GM23248 (cell line): Measurements from ENCODE around the gene CPSF4. TPM values are rescaled to one million over a fixed set of nuclear protein-coding genes. Genes with fewer than 3 reads are reported as not detected.

ENCODE experiments used
- DNase-seq: peaks from one replicate; pipeline ENCODE4 v3.0.0-alpha.2; 2015
- H2AFZ ChIP-seq: fragments of 200-600 bp; sonication (generic); 2 replicates; pipeline ENCODE4 v1.6.1; 2016; ENCODE audit warnings: antibody characterized with exemption
- H3F3A ChIP-seq: fragments of 200-600 bp; sonication (generic); 2 replicates; pipeline ENCODE4 v1.6.1; 2016; ENCODE audit warnings: mild to moderate bottlenecking, antibody characterized with exemption, mixed run types; ENCODE audit not compliant: insufficient read depth
- H3K27ac ChIP-seq: fragments of 200-600 bp; sonication (generic); 2 replicates; pipeline ENCODE4 v1.5.1; 2016; ENCODE audit warnings: mild to moderate bottlenecking
- H3K27me3 ChIP-seq: fragments of 200-600 bp; sonication (generic); replicated peaks from 2 replicates; pipeline ENCODE4 v1.6.1; 2016; ENCODE audit warnings: mild to moderate bottlenecking; ENCODE audit not compliant: insufficient read depth
- H3K36me3 ChIP-seq: fragments of 200-600 bp; sonication (generic); 2 replicates; pipeline ENCODE4 v1.6.1; 2016; ENCODE audit warnings: low read depth, mild to moderate bottlenecking
- H3K4me1 ChIP-seq: fragments of 200-600 bp; sonication (generic); 2 replicates; pipeline ENCODE4 v1.6.1; 2016; ENCODE audit warnings: mild to moderate bottlenecking; ENCODE audit not compliant: insufficient read depth
- H3K4me2 ChIP-seq: fragments of 200-600 bp; sonication (generic); one replicate; pipeline ENCODE4 v1.6.1; 2016; ENCODE audit warnings: mild to moderate bottlenecking; ENCODE audit not compliant: unreplicated experiment
- H3K4me3 ChIP-seq: fragments of 200-600 bp; sonication (generic); 2 replicates; pipeline ENCODE4 v1.5.1; 2016; ENCODE audit warnings: mild to moderate bottlenecking
- H3K79me2 ChIP-seq: fragments of 200-600 bp; sonication (generic); 2 replicates; pipeline ENCODE4 v1.6.1; 2016; ENCODE audit warnings: mild to moderate bottlenecking; ENCODE audit not compliant: insufficient read depth
- H3K9ac ChIP-seq: fragments of 200-600 bp; sonication (generic); 2 replicates; pipeline ENCODE4 v1.6.1; 2016; ENCODE audit warnings: mild to moderate bottlenecking
- H3K9me2 ChIP-seq: fragments of 200-600 bp; sonication (generic); 2 replicates; pipeline ENCODE4 v1.6.1; 2016; ENCODE audit warnings: mixed run types, mild to moderate bottlenecking, moderate library complexity; ENCODE audit not compliant: insufficient read depth
- H3K9me3 ChIP-seq: fragments of 200-600 bp; sonication (generic); one replicate; pipeline ENCODE4 v1.6.1; 2017; ENCODE audit warnings: low read depth
- H4K20me1 ChIP-seq: fragments of 200-600 bp; sonication (generic); 2 replicates; pipeline ENCODE4 v1.6.0; 2016; ENCODE audit not compliant: insufficient read depth
- EZH2 ChIP-seq: fragments of 200-600 bp; sonication (generic); IDR thresholded peaks from 2 replicates; pipeline ENCODE4 v1.6.1; 2018; ENCODE audit warnings: antibody characterized with exemption, mild to moderate bottlenecking; ENCODE audit not compliant: insufficient read depth, poor library complexity, severe bottlenecking
- EZH2phosphoT487 ChIP-seq: fragments of 200-600 bp; sonication (generic); IDR thresholded peaks from 2 replicates; pipeline ENCODE4 v1.6.1; 2018; ENCODE audit warnings: antibody characterized with exemption, moderate library complexity, mild to moderate bottlenecking, low read depth; ENCODE audit not compliant: insufficient read depth
- WGBS, 2 experiments: methylation state at CpG; one replicate each; pipeline ENCODE4 v1.1.6; 2015 to 2017; ENCODE audit warnings: low lambda C conversion rate in 2 of 2, low coverage in 1 of 2; ENCODE audit errors: missing lambda C conversion rate in 2 of 2; 5-methylcytosine and 5-hydroxymethylcytosine counted together
- in situ Hi-C: fragments of 300-500 bp; cut with MboI; formaldehyde crosslinking; loops from 2 replicates; pipeline ENCODE4 v1.15.0; 2020
- polyA plus RNA-seq: library from polyadenylated mRNA; unstranded; fragments of >200 nt; fragmentation: Nextera tagmentation; extraction: Ambion mirVana; gene quantifications from 2 replicates; pipeline ENCODE4 v1.2.1, GENCODE V29; 2016
- total RNA-seq: library from RNA; depleted of rRNA; stranded (reverse); fragments of >200 nt; shearing (Covaris generic); gene quantifications from 2 replicates; pipeline ENCODE4 v1.2.3, GENCODE V29; 2014

The CPSF4 gene
- total and polyA plus RNA-seq, 2 experiments from 2014 or later: 19.5 to 44.9 TPM

GRCh38 chr7:99392659-99393354 is 45.9 kb upstream of the CPSF4 start:
- no peak overlapping the region for H3K9ac ChIP-seq
- in situ Hi-C loops: no loop called here
- no peaks in the 10 kb centered on the region for H3K27me3 ChIP-seq
- H3K4me3 ChIP-seq: 0 out of 2 replicates have a peak overlapping the region, but pooled peaks have one; percentile 31
- H3K79me2 ChIP-seq: peaks cover 16% of the 10 kb centered on the region
- H3K36me3 ChIP-seq: peaks cover 39% of the 10 kb centered on the region
- no peak overlapping the region for H2AFZ ChIP-seq
- H4K20me1 ChIP-seq: no peaks in the 10 kb centered on the region
- H3K9me2 ChIP-seq: no peaks in the 10 kb centered on the region
- peaks cover 41% of the 10 kb centered on the region for H3F3A ChIP-seq
- H3K9me3 ChIP-seq: no peaks in the 10 kb centered on the region
- WGBS, 2 experiments: 23 to 31% methylated on average over 50 to 67 of the region's 68 CpGs
- no peak overlapping the region; the same call in 1 of the 2 replicates for H3K27ac ChIP-seq
- peak; percentile 57 for DNase-seq
- no peak overlapping the region for H3K4me2 ChIP-seq
- no peaks in the 10 kb centered on the region for H3K4me1 ChIP-seq
- TF ChIP-seq EZH2: no peak
- no peak for TF ChIP-seq EZH2phosphoT487

- no peaks in the 10 kb centered on the region for H3K9me3 ChIP-seq
- H3K4me1 ChIP-seq: no peaks in the 10 kb centered on the region
- no peak overlapping the region for H3K4me2 ChIP-seq
- 67 to 73% methylated on average over 25 to 30 of the region's 30 CpGs for WGBS, 2 experiments
- peaks cover 38% of the 10 kb centered on the region for H3K36me3 ChIP-seq
- H3K9me2 ChIP-seq: no peaks in the 10 kb centered on the region
- H3K4me3 ChIP-seq: no peak overlapping the region
- H3K27me3 ChIP-seq: no peaks in the 10 kb centered on the region
- DNase-seq: peak; percentile 25
- no peak overlapping the region; the same call in 1 of the 2 replicates for H3K27ac ChIP-seq
- peaks cover 48% of the 10 kb centered on the region for H3F3A ChIP-seq
- in situ Hi-C loops: no loop called here
- peaks cover 16% of the 10 kb centered on the region for H3K79me2 ChIP-seq
- TF ChIP-seq EZH2phosphoT487: no peak
- TF ChIP-seq EZH2: no peak
- no peaks in the 10 kb centered on the region for H4K20me1 ChIP-seq
- H3K9ac ChIP-seq: no peak overlapping the region
- H2AFZ ChIP-seq: no peak overlapping the region
Observed at GRCh38 chr7:99393355-99394187, 45.2 kb upstream of the CPSF4 start.

GRCh38 chr7:99394188-99394502 is 44.6 kb upstream of the CPSF4 start:
- Histone ChIP-seq H3K4me2 (no peak overlapping the region), H3K27ac (no peak overlapping the region), H3K9ac (no peak overlapping the region), H3K36me3 (peaks cover 37% of the 10 kb centered on the region), H4K20me1 (no peaks in the 10 kb centered on the region), H3K27me3 (no peaks in the 10 kb centered on the region), H3K79me2 (peaks cover 16% of the 10 kb centered on the region), H3K4me3 (no peak overlapping the region), H2AFZ (no peak overlapping the region), H3F3A (peaks cover 54% of the 10 kb centered on the region), H3K9me2 (no peaks in the 10 kb centered on the region), H3K9me3 (no peaks in the 10 kb centered on the region), H3K4me1 (no peaks in the 10 kb centered on the region)
- 87 to 94% methylated on average over 4 of the region's 4 CpGs for WGBS, 2 experiments
- no peak for TF ChIP-seq EZH2
- TF ChIP-seq EZH2phosphoT487: no peak
- in situ Hi-C loops: no loop called here
- DNase-seq: no peak

GRCh38 chr7:99395616-99396327 is 43.0 kb upstream of the CPSF4 start:
- no peak overlapping the region for H3K27ac ChIP-seq
- H3K4me2 ChIP-seq: no peak overlapping the region
- no peak for DNase-seq
- no peaks in the 10 kb centered on the region for H3K9me3 ChIP-seq
- H3K36me3 ChIP-seq: peaks cover 37% of the 10 kb centered on the region
- WGBS, 2 experiments: 75 to 82% methylated on average over 13 to 14 of the region's 14 CpGs
- H3K4me3 ChIP-seq: no peak overlapping the region
- no peaks in the 10 kb centered on the region for H3K27me3 ChIP-seq
- in situ Hi-C loops: no loop called here
- peaks cover 59% of the 10 kb centered on the region for H3F3A ChIP-seq
- peaks cover 17% of the 10 kb centered on the region for H3K79me2 ChIP-seq
- TF ChIP-seq EZH2: no peak
- TF ChIP-seq EZH2phosphoT487: no peak
- no peak overlapping the region for H3K9ac ChIP-seq
- no peak overlapping the region for H2AFZ ChIP-seq
- H4K20me1 ChIP-seq: no peaks in the 10 kb centered on the region
- no peaks in the 10 kb centered on the region for H3K9me2 ChIP-seq
- no peaks in the 10 kb centered on the region for H3K4me1 ChIP-seq
